DOHH2 (cell line): ENCODE results near the gene CA12.

Experiments used
- H3F3A ChIP-seq: fragments of 200-600 bp; sonication (generic), shearing (Covaris generic); 2 replicates; pipeline ENCODE4 v1.6.0; 2016; ENCODE audit warnings: antibody characterized with exemption, mild to moderate bottlenecking; ENCODE audit not compliant: control insufficient read depth, insufficient read depth
- H3K27ac ChIP-seq: fragments of 200-600 bp; sonication (generic); 2 replicates; pipeline ENCODE4 v1.5.1; 2014; ENCODE audit warnings: low read depth, mild to moderate bottlenecking, low read length, moderate library complexity
- H3K27me3 ChIP-seq: fragments of 200-600 bp; sonication (generic); 2 replicates; pipeline ENCODE4 v1.6.1; 2014; ENCODE audit warnings: mild to moderate bottlenecking, low read length, mixed read lengths; ENCODE audit not compliant: control insufficient read depth
- H3K36me3 ChIP-seq: fragments of 200-600 bp; sonication (generic); 2 replicates; pipeline ENCODE4 v1.6.1; 2014; ENCODE audit warnings: mild to moderate bottlenecking, low read length, moderate library complexity, mixed read lengths; ENCODE audit not compliant: control insufficient read depth
- H3K4me1 ChIP-seq: fragments of 200-600 bp; sonication (generic); 2 replicates; pipeline ENCODE4 v1.6.1; 2014; ENCODE audit warnings: mild to moderate bottlenecking, low read length, mixed read lengths; ENCODE audit not compliant: control insufficient read depth
- H3K4me2 ChIP-seq: fragments of 200-600 bp; sonication (generic); 2 replicates; pipeline ENCODE4 v1.6.0; 2014; ENCODE audit warnings: mild to moderate bottlenecking, low read length, moderate library complexity
- H3K4me3 ChIP-seq: fragments of 200-600 bp; sonication (generic); 2 replicates; pipeline ENCODE4 v1.5.1; 2014; ENCODE audit warnings: mild to moderate bottlenecking, low read length, mixed read lengths
- H3K79me2 ChIP-seq: fragments of 200-600 bp; sonication (generic); 2 replicates; pipeline ENCODE4 v1.6.1; 2014; ENCODE audit warnings: mild to moderate bottlenecking, low read length, mixed read lengths; ENCODE audit not compliant: control insufficient read depth
- H3K9me2 ChIP-seq: fragments of 200-600 bp; sonication (generic); replicated peaks from 2 replicates; pipeline ENCODE4 v1.6.1; 2014; ENCODE audit warnings: mild to moderate bottlenecking, low read length, mixed read lengths; ENCODE audit not compliant: control insufficient read depth
- H3K9me3 ChIP-seq: fragments of 200-600 bp; sonication (generic); 2 replicates; pipeline ENCODE4 v1.6.1; 2014; ENCODE audit warnings: antibody characterized with exemption, low read length, mixed read lengths; ENCODE audit not compliant: control insufficient read depth, insufficient read depth
- H4K20me1 ChIP-seq: fragments of 200-600 bp; sonication (generic); 2 replicates; pipeline ENCODE4 v1.6.0; 2014; ENCODE audit warnings: low read depth, mild to moderate bottlenecking, antibody characterized with exemption, low read length, moderate library complexity; ENCODE audit not compliant: control insufficient read depth, insufficient read depth
- EZH2phosphoT487 ChIP-seq: fragments of 200-600 bp; sonication (generic); IDR thresholded peaks from 2 replicates; pipeline ENCODE4 v1.6.1; 2017; ENCODE audit warnings: borderline replicate concordance, mild to moderate bottlenecking, antibody characterized with exemption, low read length, moderate library complexity, mixed read lengths
- TF ChIP-seq, protein P1 (sequence below): fragments of 200-600 bp; sonication (generic); IDR thresholded peaks from one replicate; pipeline ENCODE4 v1.5.1; 2014; ENCODE audit warnings: antibody characterized with exemption, mild to moderate bottlenecking, low read depth, low read length; ENCODE audit not compliant: poor library complexity, severe bottlenecking

The CA12 gene

DNA sequence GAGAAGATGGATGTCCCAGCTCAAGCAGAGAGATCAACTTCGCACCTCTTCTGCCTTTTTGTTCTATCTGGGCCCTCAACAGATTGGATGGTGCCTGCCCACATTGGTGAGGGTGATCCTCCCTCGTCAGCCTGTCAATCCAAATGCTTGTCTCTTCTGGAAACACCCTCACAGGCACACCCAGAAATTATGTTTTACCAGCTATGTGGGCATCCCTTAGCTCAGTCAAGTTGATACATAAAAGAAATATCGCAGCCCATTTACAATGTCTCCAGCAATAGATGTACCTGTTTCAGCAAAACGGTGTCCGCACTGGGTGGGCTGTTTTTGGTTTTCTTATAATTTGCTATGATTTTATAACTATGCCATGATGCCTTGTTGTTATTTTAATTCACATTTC is 27.5 kb upstream of the CA12 start:
- no peaks in the 10 kb centered on the region for H3K9me3 ChIP-seq
- TF ChIP-seq EZH2phosphoT487, result no peak
- TF ChIP-seq, protein P1, sequence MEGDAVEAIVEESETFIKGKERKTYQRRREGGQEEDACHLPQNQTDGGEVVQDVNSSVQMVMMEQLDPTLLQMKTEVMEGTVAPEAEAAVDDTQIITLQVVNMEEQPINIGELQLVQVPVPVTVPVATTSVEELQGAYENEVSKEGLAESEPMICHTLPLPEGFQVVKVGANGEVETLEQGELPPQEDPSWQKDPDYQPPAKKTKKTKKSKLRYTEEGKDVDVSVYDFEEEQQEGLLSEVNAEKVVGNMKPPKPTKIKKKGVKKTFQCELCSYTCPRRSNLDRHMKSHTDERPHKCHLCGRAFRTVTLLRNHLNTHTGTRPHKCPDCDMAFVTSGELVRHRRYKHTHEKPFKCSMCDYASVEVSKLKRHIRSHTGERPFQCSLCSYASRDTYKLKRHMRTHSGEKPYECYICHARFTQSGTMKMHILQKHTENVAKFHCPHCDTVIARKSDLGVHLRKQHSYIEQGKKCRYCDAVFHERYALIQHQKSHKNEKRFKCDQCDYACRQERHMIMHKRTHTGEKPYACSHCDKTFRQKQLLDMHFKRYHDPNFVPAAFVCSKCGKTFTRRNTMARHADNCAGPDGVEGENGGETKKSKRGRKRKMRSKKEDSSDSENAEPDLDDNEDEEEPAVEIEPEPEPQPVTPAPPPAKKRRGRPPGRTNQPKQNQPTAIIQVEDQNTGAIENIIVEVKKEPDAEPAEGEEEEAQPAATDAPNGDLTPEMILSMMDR, result no peak
- H3K4me3 ChIP-seq, result no peak overlapping the region
- no peaks in the 10 kb centered on the region for H3K79me2 ChIP-seq
- no peak overlapping the region for H3K27ac ChIP-seq
- H3K4me1 ChIP-seq, result no peaks in the 10 kb centered on the region
- H3K9me2 ChIP-seq, result no peaks in the 10 kb centered on the region
- no peaks in the 10 kb centered on the region for H3F3A ChIP-seq
- H4K20me1 ChIP-seq, result no peaks in the 10 kb centered on the region
- H3K4me2 ChIP-seq, result no peak overlapping the region
- H3K36me3 ChIP-seq, result no peaks in the 10 kb centered on the region
- peaks cover 17% of the 10 kb centered on the region for H3K27me3 ChIP-seq

DNA sequence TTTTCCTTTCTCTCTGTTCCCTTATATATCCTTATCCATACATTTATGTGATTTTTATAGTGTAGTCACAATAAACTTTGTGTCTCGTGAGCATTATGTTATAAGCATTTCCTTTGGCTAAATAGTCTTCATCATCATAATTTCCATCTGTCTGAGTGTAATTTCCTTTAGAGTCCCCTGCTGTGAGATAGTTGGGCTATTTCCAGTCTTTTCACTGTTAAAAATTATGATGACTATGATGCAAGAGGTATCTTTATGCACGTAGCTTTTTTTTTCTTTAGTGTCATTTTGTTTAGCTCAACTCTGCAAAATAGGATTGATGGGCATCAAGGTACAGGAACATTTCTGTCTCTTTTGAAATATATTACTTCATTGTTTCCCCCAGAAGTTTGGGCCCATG is 26.9 kb upstream of the CA12 start:
- no peaks in the 10 kb centered on the region for H3K9me2 ChIP-seq
- H3K9me3 ChIP-seq, result no peaks in the 10 kb centered on the region
- TF ChIP-seq EZH2phosphoT487, result no peak
- TF ChIP-seq, protein P1, result no peak
- no peaks in the 10 kb centered on the region for H3K4me1 ChIP-seq
- H3K79me2 ChIP-seq, result no peaks in the 10 kb centered on the region
- H3K36me3 ChIP-seq, result no peaks in the 10 kb centered on the region
- H3K4me3 ChIP-seq, result no peak overlapping the region
- no peaks in the 10 kb centered on the region for H4K20me1 ChIP-seq
- H3F3A ChIP-seq, result no peaks in the 10 kb centered on the region
- no peak overlapping the region for H3K27ac ChIP-seq
- H3K27me3 ChIP-seq, result peaks cover 17% of the 10 kb centered on the region
- no peak overlapping the region for H3K4me2 ChIP-seq

DNA sequence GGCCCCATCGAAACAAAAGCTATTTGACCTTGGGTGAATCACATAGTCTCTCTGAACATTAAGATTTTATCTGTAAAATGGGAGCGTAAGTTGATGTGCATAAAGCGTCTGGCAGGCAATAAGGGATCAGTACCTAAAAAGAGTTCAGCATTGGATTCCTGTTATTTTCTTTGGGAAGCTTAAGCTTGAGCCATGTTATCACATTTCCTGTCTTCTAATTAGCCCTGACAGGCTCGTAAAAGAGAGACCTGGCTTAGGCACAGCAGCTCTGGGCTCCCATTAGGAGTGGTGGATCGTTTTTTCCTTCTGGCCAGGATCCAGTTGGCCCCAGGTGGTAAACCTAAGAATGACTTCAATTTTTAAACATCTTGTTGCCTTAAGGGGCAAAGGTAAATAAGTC is 26.0 kb upstream of the CA12 start:
- TF ChIP-seq EZH2phosphoT487, result no peak
- TF ChIP-seq, protein P1, result no peak
- no peak overlapping the region for H3K4me2 ChIP-seq
- no peaks in the 10 kb centered on the region for H3K36me3 ChIP-seq
- H3K79me2 ChIP-seq, result no peaks in the 10 kb centered on the region
- no peaks in the 10 kb centered on the region for H4K20me1 ChIP-seq
- H3F3A ChIP-seq, result no peaks in the 10 kb centered on the region
- H3K27ac ChIP-seq, result no peak overlapping the region
- no peak overlapping the region for H3K4me3 ChIP-seq
- H3K9me3 ChIP-seq, result no peaks in the 10 kb centered on the region
- H3K4me1 ChIP-seq, result no peaks in the 10 kb centered on the region
- H3K27me3 ChIP-seq, result peaks cover 9% of the 10 kb centered on the region
- no peaks in the 10 kb centered on the region for H3K9me2 ChIP-seq

DNA sequence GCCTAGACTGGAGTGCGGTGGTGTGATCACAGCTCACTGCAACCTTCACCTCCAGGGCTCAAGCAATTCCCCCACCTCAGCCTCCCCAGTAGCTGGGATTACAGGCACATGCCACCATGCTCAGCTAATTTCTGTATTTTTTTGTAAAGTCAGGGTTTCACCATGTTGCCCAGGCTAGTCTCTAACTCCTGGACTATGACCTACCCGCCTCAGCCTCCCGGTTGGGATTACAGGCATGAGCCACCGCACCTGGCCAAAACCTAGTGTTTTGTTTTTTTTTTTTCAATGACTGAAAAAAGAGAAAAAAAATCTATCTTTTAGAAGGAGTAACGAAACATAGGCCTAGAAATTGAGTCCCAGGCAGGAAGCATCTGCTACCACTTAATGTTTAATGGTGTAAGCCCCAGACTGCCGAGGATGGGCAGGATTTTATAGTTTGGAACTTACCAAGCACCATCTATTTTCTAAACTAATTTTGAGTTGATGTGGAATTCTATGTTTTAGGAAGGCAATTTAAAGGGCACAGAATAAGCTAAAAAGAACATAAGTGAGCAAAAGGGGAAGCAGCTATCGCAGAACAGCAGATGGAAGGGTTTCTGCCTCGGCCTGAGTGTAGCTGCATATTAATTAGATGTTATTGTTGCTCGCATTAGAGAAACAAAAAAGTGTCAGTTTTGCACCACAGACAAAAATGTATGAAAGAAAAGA is 24.2 kb upstream of the CA12 start:
- H3K4me3 ChIP-seq, result no peak overlapping the region
- H3K9me3 ChIP-seq, result no peaks in the 10 kb centered on the region
- TF ChIP-seq EZH2phosphoT487, result no peak
- TF ChIP-seq, protein P1, result no peak
- H3K4me2 ChIP-seq, result no peak overlapping the region
- H3K79me2 ChIP-seq, result no peaks in the 10 kb centered on the region
- H3K36me3 ChIP-seq, result no peaks in the 10 kb centered on the region
- H3K9me2 ChIP-seq, result no peaks in the 10 kb centered on the region
- no peaks in the 10 kb centered on the region for H3F3A ChIP-seq
- no peak overlapping the region for H3K27ac ChIP-seq
- no peaks in the 10 kb centered on the region for H4K20me1 ChIP-seq
- H3K27me3 ChIP-seq, result no peaks in the 10 kb centered on the region
- no peaks in the 10 kb centered on the region for H3K4me1 ChIP-seq
